Activated T-cell treated with anti-CD3 and anti-CD28 coated beads for 1 hour (primary cell): ENCODE data around the gene MAP2K2.

Experiments
- DNase-seq: peaks from one replicate; pipeline ENCODE4 v3.0.0-alpha.2; 2020; ENCODE audit warnings: low read depth

Gene MAP2K2

DNA sequence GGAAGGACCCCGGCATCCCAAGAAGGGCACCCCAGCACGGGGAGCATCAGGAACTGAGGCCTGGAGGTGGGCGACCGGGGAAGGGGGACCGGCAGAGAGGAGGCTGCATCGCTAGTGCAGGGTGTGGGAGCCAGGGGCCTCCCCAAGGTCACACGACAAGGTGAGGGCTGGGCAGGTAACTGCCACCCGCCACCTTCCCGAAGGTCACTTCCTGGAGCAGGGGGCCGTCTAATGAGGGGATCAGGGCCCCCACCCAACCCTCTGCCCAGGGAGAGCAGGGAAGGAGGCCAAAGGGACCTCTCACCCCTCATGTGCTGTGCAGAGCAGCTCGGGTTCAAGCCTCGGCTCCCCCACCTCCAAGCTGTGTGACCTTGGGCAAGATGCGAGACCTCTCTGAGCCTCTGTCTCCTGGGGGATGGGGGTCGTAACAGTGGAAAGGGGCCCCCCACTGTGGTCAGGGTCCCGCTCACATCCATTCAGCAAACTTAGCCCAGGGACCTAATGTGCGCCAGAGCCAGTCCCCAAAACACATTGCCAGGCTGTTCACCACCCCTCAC is 63.2 kb downstream of the MAP2K2 start:
- DNase-seq = no peak

DNA sequence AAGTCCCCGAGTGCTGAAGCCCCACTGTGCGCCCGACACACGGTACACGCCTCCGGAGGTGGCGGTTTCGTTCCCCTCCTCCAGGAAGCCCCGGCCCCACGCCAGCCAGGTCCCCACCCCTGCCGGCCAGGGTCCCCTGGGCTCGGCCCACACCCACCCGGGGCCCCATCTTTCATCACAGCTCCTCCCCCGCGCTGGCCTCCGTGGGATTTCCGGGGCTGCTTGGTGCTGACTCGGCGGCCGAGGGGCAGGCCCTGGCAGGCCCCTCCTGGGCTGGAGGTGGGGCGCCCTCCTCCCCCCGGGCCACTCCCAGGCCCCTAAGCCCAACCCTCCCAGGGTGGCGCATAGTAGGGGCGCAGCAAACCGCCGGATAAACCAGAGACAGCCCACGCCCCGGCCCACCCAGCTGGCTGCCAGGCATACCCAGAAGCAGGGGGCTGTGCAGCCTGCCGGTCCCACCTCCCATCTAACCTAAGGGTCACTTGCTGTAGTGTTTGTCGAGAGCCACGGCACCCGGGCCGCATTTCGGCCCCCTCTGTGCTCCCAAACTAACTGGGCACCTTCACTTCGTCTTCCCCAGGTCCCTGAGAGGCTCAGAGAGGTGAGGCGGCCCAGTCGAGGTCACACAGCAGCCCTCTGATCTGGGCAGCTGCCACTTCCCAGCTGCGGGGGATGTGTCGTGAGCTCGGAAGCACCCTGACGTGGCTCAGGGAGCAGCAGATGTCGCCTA is 63.9 kb downstream of the MAP2K2 start:
- peak; percentile 30 for DNase-seq

DNA sequence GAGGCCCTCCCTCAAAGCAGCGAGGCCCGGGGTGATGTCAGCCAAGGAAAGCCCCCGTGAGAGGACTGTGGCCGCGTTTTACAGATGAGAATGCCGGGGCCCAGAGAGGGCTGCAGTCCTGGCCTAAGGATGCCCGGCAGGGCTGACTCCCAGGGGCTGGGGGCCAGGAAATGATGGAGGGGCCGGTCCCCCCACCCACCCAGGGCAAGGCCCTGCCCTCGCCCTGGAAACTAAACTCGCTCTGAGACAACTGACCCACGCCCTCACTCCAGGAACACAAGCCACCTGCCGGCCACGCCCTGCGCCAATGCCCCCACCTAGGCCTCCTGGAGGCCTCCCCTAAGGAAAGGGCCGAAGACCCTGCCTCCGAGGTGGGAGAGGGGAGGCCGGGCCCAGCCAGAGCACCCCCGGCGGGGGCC is 64.5 kb downstream of the MAP2K2 start:
- DNase-seq = no peak

DNA sequence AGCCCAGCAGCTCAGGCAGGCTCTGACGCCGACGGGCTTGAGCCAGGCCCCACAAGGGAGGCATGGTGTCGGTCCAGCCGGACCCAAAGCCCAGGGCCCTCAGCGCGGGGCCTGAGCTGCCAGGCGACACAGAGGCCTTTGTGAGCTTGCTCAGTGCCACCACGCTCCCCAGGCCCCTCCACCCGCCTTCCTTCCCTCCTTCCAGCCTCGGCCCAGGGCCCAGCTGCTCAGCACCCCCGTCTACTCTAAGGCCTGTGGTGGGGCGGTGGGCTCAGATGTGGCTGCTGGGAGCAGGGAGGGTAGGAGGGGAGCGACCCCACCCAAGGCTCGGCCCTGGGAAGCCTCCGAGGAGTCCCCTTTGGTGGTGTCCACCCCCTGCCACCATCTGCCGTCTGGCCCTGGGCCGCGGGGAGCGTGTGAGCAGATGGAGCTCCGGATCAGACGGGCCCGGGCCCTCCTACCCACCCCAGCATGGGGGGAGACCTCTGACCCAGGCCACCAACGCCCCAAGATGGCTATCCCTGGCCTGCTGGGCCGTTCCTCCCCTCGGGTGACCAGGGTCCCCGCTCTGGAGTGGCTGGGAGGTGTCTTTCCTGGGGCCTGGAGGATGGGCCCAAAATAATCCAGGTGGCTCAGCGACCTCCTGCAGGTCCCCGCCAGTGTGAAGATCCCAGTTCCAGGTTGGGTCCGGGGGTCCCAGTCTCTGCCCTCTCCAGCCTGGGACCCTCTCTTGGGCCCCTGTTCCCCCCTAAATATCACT is 65.0 kb downstream of the MAP2K2 start:
- DNase-seq = no peak

DNA sequence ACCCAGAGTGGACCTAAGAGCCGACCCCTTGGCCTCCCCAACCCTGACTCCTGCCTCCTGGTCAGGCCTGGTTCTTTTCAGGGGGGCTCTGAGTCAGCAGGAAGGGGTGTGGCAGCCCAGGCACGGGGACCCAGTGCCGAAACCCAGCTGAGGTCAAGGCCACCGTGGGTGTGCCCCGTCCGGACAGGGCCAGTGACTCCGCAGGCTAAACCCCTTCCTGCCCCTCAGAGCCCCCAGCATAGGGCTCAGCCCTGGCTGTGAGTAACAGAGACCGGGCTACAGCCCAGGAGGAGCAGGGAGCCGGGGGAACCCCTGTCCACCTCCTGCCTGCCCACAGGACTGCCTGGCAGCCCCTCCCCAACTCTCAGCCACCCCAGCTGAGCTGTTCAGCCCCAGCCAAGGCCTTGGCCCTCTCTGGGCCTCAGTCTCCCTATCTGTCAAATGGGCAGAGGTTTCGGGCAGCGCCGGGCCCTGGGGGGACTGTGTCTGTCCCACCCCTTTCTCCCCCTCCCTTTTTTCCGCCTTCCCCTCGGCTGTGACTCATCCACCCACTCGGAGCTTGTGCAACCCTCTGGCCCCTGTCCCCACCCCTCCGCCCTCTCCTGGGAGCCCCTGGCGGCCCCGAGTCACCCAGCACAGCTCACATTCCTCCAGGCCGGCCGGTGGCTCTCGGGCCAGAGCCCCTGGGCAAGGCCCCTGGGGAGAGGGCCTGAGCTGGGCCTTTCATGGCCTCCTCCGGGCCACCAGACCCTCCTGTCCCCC is 65.8 kb downstream of the MAP2K2 start:
- DNase-seq = no peak

DNA sequence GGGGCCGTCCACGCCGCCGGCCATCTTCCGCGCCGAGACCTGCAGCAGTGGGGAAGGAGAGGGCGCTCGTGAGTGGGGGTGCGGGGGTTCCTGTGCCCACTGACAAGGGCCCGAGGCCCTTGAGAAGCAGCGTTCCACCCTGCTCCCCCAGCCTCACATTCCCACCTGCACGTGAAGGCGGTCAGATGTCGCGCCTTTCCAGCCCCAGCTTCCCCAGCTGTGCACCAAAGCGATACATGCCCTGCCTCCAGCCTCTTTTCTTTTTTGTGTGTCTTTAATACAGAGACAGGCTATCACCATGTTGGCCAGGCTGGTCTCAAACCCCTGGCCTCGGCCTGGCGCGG is 68.7 kb downstream of the MAP2K2 start:
- DNase-seq = no peak

DNA sequence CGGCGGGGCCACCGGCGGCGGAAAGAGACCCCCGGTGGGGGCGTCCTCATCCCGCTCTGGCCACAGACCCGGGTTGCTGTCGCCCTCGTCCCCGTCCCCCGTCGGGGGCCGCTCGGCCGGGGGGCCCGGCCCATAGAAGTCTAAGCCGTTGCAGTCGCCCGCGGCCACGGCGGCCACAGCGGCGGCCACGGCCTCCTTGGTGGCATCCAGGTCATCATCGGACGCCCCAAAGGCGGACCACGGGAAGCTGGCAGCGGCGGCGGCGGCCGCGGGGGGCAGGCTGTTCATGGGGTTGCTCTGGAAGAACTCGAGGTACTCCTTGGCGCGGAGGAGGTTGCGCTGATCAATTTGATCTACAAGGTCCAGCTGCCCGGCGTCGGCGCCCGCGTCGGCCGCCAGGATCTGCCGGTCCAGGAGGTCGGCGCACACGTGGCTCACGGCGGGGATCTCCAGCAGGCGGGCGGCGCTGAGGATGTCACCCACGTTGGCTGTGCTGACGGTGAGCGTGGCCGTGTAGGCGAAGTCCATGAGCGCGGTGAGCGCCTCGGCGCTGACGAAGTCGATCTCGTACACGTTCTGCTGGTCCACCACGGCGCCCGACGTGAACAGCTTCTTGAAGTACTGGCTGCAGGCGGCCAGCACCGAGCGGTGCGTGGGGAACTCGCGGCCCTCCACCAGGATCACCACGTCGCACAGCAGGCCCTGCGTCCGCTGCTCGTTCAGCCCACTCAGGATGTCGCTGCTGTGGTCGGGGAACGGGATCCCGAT is 69.3 kb downstream of the MAP2K2 start:
- DNase-seq = no peak

DNA sequence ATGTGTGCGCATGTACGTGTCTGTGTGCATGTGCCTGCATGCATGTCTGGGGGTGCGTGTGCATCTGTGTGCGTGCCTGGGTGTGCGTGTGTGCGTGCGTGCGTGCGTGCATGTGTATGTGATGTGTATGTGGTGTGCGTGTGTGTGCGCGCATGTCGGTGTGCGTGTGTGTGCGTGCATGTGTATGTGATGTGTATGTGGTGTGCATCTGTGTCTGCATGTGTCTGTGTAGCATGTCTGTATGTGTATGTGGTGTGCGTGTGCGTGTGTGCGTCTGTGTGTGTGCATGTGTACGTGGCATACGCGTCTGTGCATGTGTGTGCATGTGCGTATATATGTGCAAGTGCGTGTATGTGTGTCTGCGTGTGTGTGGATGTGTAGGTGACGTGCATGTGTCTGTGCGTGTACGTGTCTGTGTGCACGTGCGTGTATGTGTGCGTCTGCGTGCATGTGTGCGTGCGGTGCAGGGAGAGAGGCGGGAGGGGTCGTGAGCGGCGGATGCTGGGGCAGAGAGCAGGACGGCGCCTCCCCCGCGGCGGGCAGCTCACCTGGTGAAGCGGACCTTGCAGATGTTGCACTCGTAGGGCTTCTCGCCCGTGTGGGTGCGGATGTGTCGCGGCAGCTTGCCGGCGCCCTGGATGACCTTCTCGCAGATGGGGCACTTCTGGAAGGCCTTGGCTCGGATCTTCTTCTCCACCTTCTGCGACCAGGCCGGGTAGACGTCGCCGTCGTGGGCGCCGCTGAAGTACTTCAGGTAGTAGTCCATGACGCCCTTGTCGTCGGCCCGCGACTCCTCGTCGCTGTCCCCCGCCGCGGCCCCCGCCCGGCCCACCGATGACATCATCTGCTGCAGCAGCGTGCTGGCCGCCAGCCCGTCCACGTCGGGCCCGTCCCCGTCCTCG is 70.2 kb downstream of the MAP2K2 start:
- DNase-seq = no peak

DNA sequence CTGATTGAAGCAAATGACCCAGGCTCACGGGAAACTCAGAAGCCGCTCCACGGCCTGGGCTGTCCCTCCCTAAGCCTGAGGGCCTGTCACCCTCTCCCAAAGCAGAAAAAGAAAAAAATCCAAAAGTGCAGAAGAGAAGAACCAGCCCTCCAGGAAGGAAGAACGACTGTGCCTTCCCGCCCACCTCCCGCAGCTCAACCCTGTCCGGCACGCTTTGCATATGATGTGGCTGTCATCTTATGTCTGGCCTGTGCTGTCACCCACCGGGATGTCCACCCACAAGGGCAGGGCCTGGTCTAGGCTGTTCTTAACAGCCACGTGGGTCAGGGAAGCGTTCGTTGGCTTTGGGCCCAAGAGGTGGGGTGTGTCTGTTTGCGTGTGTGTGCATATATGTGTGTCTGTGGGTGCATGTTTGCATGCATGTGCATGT is 70.9 kb downstream of the MAP2K2 start:
- DNase-seq = no peak

DNA sequence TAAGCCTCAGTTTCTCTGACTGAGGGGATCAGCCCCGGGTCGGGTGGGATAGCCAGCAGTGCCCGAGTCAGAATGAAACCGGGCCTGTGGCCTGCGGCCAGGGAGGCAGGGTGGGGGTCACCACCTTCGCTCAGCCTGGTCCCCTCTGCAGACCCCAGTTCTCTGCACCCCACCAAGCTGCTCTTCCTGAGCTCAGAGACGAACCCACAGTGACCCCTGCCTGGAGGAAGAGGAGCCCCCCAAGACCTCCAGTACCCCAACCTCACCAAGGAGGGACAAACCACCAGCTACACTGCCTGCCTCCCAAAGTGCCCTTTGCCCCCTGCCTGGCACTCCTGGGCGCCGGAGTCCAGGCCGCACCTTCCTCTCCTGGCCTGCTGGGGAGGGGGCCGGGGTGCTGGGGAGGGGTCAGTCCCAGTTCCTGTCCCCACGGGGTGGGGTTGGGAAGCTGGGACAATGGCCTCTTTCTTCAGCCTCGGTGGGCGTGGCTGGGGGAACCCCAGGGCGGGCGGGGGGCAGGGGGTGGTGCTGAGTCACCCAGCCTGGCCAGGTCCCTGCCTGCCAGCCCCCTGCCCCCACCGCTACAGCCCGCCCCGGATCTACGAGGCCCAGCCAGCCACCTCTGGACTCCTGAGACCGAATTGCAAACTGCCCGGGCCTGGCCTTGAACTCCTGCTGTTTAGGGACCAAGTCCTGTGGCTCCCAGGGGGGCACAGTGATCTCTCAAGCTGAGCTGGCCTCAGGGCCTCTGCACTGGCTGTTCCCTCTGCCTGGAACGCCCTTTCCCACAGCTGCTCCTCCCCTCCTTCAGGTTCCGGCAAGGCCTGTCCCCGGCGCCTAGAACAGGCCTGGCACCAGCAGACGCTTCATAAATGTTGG is 71.6 kb downstream of the MAP2K2 start:
- DNase-seq = no peak

DNA sequence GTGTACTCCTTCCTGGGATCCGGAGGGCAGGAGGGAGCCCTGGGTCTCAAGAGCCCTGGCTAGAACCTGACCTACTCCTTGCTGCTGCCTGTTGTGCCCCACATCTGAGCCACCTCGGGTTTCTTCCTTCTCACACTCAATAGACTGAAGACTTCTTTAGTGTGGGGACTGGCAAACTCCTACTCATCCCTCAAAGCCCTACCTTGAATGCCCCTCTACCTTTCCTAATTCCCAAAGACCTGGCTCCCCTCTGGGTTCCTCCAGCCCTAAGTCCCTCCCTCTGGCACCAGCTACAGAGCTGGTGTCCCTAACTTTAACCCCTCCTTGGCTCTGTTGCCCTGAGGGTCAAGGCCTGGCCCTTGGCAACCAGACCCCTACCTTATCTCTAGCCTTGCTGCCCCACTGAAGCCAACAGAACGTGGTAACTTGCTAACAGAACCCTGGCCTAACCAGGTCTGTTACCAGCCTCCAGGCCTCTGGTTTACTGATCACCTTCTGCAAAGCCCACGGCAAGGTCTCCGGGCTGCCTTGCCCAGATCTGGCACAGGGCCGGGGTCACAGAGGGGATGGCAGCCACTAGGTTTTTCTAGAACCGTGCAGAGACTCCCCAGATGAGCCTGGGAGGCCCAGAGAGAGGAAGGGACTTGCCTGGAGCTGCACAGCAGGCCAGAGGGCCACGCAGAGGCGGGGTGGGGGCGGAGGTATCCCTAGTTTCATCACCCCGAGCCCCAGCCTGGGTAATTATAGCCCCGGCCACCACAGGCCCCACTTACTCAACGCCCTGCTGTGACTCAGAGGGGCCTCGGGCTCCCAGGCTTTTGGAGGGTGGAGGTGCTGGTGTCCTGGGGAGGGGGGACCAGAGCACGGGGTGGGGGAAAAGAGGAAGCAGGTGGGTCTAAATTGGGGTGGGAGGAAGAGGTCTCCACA is 72.5 kb downstream of the MAP2K2 start:
- DNase-seq = no peak

DNA sequence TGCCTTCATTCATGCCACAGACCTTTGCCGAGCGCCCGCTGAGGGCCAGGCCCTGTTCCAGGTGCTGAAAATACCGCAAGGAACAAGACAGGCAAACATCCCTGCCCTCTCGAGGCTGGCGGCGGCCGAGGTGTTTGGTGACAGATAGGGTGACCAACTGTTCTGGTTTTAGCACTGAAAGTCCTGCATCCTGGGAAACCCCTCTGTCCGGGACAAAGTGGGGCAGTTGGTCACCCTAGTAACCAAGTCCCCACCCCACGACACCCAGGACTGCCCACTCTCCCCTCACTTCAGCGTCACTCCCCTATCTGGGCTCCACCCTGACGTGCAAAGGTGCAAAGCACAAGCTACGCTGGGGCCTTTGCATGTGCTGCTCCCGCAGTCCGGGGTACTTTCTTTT is 74.5 kb downstream of the MAP2K2 start:
- no peak for DNase-seq

DNA sequence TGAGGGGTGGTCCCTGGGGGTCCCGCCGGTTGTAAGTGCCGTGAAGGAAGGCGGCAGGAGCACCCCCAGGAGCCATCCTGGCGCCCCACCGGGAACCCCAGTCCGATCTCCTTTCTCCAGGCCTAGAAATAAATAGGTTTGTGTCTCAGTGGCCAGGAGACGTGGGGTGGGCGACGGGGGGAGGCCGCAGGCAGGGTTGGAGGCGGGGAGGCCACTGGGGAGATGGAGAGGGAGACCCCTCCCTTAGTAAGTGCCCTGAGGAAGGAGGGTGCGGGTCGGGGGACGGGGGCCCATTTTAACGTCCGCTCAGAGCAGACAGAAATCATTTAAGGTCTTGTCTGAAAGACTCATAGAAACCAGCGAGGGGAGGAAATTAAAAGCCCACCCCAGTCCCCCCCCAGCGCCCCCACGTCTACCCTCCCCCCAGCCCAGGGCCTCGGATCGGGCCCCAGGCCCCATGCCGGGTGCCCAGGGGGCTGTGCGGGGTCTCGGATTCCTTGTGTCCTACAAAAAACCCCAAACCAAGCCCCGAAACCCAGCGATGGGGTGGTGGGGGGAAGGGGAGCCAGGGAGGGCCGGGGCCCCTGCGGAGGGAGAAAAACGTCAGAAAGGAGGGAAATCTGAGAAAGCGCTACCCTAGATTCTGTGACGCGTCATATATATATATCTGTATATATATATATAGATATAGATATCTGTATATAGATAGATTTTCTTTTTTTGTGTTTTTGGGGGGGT is 76.8 kb downstream of the MAP2K2 start:
- DNase-seq = no peak

DNA sequence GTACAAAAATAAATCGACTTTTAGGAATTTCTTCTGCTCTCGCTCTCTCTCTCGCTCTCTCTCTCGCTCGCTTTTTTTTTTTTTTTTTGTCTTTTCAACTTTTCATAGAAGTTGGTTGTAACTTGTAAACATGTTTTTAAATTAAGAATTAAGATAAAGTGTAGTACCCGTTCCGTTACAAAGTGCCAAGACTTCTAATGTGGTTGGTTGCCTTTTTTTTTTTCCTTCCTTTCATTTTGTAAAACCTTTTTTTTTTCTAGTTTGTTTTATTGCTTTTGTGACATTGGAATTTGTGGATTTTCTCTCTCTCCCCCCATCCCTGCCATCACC is 77.6 kb downstream of the MAP2K2 start:
- DNase-seq = no peak

DNA sequence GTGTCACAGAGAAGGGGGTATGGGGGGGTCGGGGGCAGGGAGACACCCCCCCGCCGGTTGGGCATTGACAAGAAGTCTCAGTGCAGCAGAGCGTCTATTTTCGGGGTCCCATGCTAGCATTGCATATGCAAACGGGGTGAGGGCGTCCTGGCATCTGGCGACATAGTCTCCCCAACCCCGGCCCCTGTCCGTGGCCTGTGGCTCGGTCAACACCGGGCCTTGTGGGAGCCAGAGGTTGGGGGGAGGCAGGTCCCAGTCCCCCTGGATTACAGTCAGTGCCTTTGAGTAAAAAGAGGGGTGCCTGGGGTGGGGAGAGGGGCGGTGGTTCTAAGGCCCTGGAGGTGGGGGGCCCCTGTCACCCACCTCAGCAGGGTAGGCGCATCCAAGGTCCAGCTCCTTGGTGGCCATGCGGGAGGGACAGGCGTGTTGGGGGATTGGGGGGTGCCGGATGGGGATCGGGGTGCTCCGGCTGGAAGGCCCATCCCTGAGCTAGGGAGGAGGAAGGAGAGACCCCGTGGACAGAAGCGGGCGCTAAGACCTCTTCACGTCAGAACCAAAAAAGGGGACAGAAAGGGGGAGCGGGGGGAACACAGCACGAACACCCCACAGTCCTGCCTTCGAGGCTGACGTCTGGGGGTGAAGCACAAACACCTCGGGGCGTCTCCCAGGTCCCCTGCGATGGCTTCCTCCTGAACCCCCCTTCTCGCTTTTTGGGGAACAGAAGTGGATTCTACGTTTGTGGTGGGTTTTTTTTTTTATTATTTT is 78.1 kb downstream of the MAP2K2 start:
- no peak for DNase-seq

DNA sequence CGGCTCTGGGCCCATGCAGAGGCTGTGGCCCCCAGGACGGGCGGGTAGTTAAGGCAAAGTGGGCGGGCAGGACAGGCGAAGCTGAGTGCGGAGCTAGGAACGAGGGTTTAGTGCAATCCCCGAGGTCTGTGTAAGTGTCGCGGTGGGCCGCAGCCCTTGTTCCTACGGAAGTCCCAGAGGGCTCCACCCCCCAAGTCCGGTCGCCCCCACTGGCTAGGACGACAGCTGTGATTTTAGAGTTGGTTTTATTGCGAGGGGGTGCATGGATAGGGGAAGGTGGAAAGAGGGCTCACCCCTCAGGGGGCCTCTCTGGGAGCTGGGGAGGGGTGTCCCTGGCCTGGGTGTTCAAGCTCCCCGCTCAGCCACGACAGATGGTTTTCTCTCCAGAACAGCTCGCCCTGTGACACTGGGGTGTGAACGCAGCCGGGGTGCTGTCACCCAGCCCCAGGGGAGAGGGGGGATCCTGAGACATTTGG is 78.9 kb downstream of the MAP2K2 start:
- no peak for DNase-seq
